Measurements from ENCODE around the gene SUN1. TPM values are rescaled to one million over a fixed set of nuclear protein-coding genes. Genes with fewer than 3 reads are reported as not detected.

Gene SUN1
- total and polyA plus RNA-seq, 2 donors (not counting 3 experiments of a cell fraction or from before 2014, with no cell fraction given): 158 to 410 TPM

DNA sequence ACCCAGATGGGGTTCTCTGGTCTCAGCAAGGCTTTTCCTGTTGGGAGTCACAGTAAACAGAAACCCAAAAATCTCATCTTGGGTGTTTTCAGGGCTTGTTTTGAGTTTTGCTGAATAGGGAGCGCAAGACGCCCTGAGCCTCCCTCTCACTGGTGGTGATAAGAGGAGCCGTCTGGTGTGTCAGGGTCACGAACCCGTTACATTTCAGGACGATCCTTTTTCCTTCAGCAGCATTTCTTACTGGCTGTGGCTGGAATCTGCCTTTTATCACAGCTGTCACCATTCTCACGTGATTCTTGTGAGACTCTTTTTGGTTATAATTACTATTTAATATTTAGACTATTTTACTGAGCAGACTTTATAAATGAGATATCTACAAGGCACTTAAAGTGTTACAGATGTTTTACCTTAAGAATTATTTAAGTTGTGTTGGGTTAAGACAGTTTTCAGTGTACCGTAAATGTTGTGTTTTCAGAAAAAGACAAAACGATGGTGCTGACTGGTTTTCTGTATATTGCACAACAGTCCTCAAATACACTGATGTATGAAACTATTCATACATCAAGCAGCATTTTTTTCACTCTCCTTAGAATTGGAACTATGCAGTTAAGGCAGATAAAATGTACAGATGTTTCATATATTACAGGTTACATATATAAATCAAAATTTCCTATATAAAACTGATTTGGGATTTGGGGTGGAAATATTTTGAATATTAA, 41.9 kb downstream of the SUN1 start:
- H4K20me1 ChIP-seq (replicated peaks; ENCODE audit: control insufficient read depth, extremely low read depth, insufficient read depth, low read length): no peaks in the 10 kb centered on the region
- intact Hi-C loops (cut with micrococcal nuclease): no loop called here
- H3K36me3 ChIP-seq (ENCODE audit: control insufficient read depth in 2 of 2, extremely low read depth in 1 of 2, insufficient read depth in 2 of 2, low read length in 2 of 2): peaks cover 2 to 7% of the 10 kb centered on the region in 2 experiments
- H3K9me1 ChIP-seq (replicated peaks; ENCODE audit: control insufficient read depth, extremely low read depth, insufficient read depth, low read length): no peaks in the 10 kb centered on the region
- dilution Hi-C loops (cut with MboI; ENCODE audit: extremely low pct_ligation_motif_present, low sequenced_read_pairs): no loop called here
- H3K9me3 ChIP-seq (replicated peaks; ENCODE audit: control insufficient read depth, insufficient read depth, low read length): no peaks in the 10 kb centered on the region
- peak overlapping the region; percentile 18 for H3K27ac ChIP-seq (ENCODE audit: insufficient read depth, low read depth, low read length)
- H2AFZ ChIP-seq (ENCODE audit: low read depth, low read length): no peak overlapping the region
- no peak for DNase-seq (ENCODE audit: low read depth, low spot score)
- FAIRE-seq: no peak
- peaks cover 13% of the 10 kb centered on the region for H3K4me1 ChIP-seq (ENCODE audit: control insufficient read depth, extremely low read depth, insufficient read depth, low read length)
- H3K27me3 ChIP-seq (ENCODE audit: control insufficient read depth in 2 of 2, insufficient read depth in 2 of 2, low read length in 2 of 2): no peaks in the 10 kb centered on the region
- H3K79me2 ChIP-seq (ENCODE audit: control insufficient read depth, insufficient read depth, low read length): peaks cover 22% of the 10 kb centered on the region
- TF ChIP-seq, protein P1, sequence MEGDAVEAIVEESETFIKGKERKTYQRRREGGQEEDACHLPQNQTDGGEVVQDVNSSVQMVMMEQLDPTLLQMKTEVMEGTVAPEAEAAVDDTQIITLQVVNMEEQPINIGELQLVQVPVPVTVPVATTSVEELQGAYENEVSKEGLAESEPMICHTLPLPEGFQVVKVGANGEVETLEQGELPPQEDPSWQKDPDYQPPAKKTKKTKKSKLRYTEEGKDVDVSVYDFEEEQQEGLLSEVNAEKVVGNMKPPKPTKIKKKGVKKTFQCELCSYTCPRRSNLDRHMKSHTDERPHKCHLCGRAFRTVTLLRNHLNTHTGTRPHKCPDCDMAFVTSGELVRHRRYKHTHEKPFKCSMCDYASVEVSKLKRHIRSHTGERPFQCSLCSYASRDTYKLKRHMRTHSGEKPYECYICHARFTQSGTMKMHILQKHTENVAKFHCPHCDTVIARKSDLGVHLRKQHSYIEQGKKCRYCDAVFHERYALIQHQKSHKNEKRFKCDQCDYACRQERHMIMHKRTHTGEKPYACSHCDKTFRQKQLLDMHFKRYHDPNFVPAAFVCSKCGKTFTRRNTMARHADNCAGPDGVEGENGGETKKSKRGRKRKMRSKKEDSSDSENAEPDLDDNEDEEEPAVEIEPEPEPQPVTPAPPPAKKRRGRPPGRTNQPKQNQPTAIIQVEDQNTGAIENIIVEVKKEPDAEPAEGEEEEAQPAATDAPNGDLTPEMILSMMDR (IDR thresholded peaks at IDR 0.05; ENCODE audit: extremely low read depth in 1 of 2, insufficient read depth in 1 of 2, low read depth in 1 of 2, low read length in 2 of 2): no peak
- TF ChIP-seq MAX (IDR thresholded peaks at IDR 0.05; ENCODE audit: insufficient read depth, insufficient read length): no peak
- no peak for TF ChIP-seq GATA2 (IDR thresholded peaks at IDR 0.05; ENCODE audit: insufficient read depth, insufficient read length, low read depth, low read length)
- no peak for TF ChIP-seq EZH2 (IDR thresholded peaks at IDR 0.05; ENCODE audit: borderline replicate concordance, low read depth, low read length, severe bottlenecking)
- no peak for TF ChIP-seq JUN (IDR thresholded peaks at IDR 0.05; ENCODE audit: borderline replicate concordance, insufficient read depth, insufficient read length, low read depth)
- POLR2A ChIA-PET: no interaction called here
- CTCF ChIA-PET: interaction anchor here (0.5 to 3.1 kb wide), 31 partner anchors 11 to 557 kb away, joined by 3 to 89 read pairs (median 4); partner anchors contain the start of gene SUN1
- BruUV-seq (replicated peaks): no TSS peak
- H3K9ac ChIP-seq (replicated peaks; ENCODE audit: extremely low read depth, insufficient read depth, low read length): no peak overlapping the region
- H3K4me2 ChIP-seq (ENCODE audit: insufficient read depth, low read length): no peak overlapping the region
- no peak overlapping the region for H3K4me3 ChIP-seq (replicated peaks in 1 of 3; ENCODE audit: insufficient read depth in 1 of 3, low read depth in 1 of 3, low read length in 3 of 3)

Measured in endothelial cell of umbilical vein (primary cell).